CD8-positive, alpha-beta memory T cell (primary cell): ENCODE results near the gene MAX. TPM values are rescaled to one million over a fixed set of nuclear protein-coding genes. Genes with fewer than 3 reads are reported as not detected.

Experiments
- CTCF ChIA-PET: fragments of 350-600 bp; sonication (Branson Sonifier 250); formaldehyde crosslinking; loops from one replicate; lab custom pipeline; 2021; ENCODE audit warnings: antibody characterized with exemption; lab: Charles Lee
- POLR2A ChIA-PET: fragments of 350-600 bp; sonication (Branson Sonifier 250); formaldehyde crosslinking; loops from one replicate; lab custom pipeline; 2021; ENCODE audit warnings: antibody characterized with exemption; lab: Charles Lee
- DNase-seq, 5 donors: peaks; one replicate each; pipeline versions ENCODE4 v3.0.0 to v3.0.0-alpha.2; 2020 to 2022; ENCODE audit warnings: mixed read lengths in 1 of 5
- H3K27ac ChIP-seq: one replicate; pipeline ENCODE4 v1.7.0; 2013; ENCODE audit warnings: low read depth, mild to moderate bottlenecking, low read length, moderate library complexity
- H3K27me3 ChIP-seq: 2 replicates; pipeline ENCODE4 v1.7.0; 2013; ENCODE audit warnings: low read length, mild to moderate bottlenecking; ENCODE audit not compliant: insufficient read depth, poor library complexity, severe bottlenecking
- H3K36me3 ChIP-seq: 2 replicates; pipeline ENCODE4 v1.7.0; 2013; ENCODE audit warnings: mild to moderate bottlenecking, low read length, moderate library complexity; ENCODE audit not compliant: insufficient read depth
- H3K4me1 ChIP-seq: 2 replicates; pipeline ENCODE4 v1.7.0; 2013; ENCODE audit warnings: mild to moderate bottlenecking, low read length, moderate library complexity; ENCODE audit not compliant: insufficient read depth
- H3K4me3 ChIP-seq: 2 replicates; pipeline ENCODE4 v1.7.0; 2013; ENCODE audit warnings: mild to moderate bottlenecking, low read length
- H3K9me3 ChIP-seq: 2 replicates; pipeline ENCODE4 v1.7.0; 2013; ENCODE audit warnings: mild to moderate bottlenecking, low read length
- H3K27ac Mint-ChIP-seq, 8 donors: one replicate each; pipeline ENCODE4 v1.8.0; 2020 to 2021; ENCODE audit warnings: mixed read lengths in 8 of 8, mild to moderate bottlenecking in 6 of 8, inconsistent platforms in 3 of 8, moderate library complexity in 3 of 8
- H3K27me3 Mint-ChIP-seq, 2 donors: one replicate each; pipeline ENCODE4 v1.8.0; 2020 to 2021; ENCODE audit warnings: mixed read lengths in 2 of 2, mild to moderate bottlenecking in 1 of 2, moderate library complexity in 1 of 2
- H3K36me3 Mint-ChIP-seq, 3 donors: one replicate each; pipeline ENCODE4 v1.8.0; 2020 to 2021; ENCODE audit warnings: mixed read lengths in 3 of 3, inconsistent platforms in 1 of 3, mild to moderate bottlenecking in 1 of 3
- H3K4me1 Mint-ChIP-seq, 3 donors: one replicate each; pipeline ENCODE4 v1.8.0; 2020 to 2021; ENCODE audit warnings: mixed read lengths in 3 of 3, inconsistent platforms in 1 of 3, mild to moderate bottlenecking in 1 of 3
- H3K4me3 Mint-ChIP-seq, 7 donors: one replicate each; pipeline ENCODE4 v1.8.0; 2020 to 2021; ENCODE audit warnings: mixed read lengths in 7 of 7, mild to moderate bottlenecking in 6 of 7, moderate library complexity in 4 of 7, inconsistent platforms in 2 of 7
- H3K9me3 Mint-ChIP-seq, 5 donors: one replicate each; pipeline ENCODE4 v1.8.0; 2020 to 2022; ENCODE audit warnings: mixed read lengths in 5 of 5, mild to moderate bottlenecking in 3 of 5, moderate library complexity in 2 of 5, inconsistent platforms in 1 of 5
- polyA plus RNA-seq: library from polyadenylated mRNA; unstranded; fragments of 300-500 nt; fragmentation: Illumina TruSeq; gene quantifications from one replicate; pipeline ENCODE4 v1.2.3, GENCODE V29; 2021
- total RNA-seq, 2 experiments: library from RNA; stranded (reverse); gene quantifications; one replicate each; pipeline ENCODE4 v1.2.3, GENCODE V29; 2021

The MAX gene
- total and polyA plus RNA-seq, 3 experiments from 2014 or later, result 126 to 135 (median 127) TPM

- H3K4me1 Mint-ChIP-seq, result no peaks in the 10 kb centered on the region
- ChIA-PET POLR2A (no interaction called here), CTCF (no interaction called here)
- H3K4me3 Mint-ChIP-seq, result no peak overlapping the region
- H3K9me3 Mint-ChIP-seq, result no peaks in the 10 kb centered on the region
- Histone ChIP-seq H3K27me3 (no peaks in the 10 kb centered on the region), H3K4me1 (no peaks in the 10 kb centered on the region), H3K36me3 (no peaks in the 10 kb centered on the region), H3K9me3 (no peaks in the 10 kb centered on the region), H3K4me3 (no peak overlapping the region), H3K27ac (no peak overlapping the region)
- H3K36me3 Mint-ChIP-seq, result no peaks in the 10 kb centered on the region
- H3K27ac Mint-ChIP-seq, result no peak overlapping the region
- no peak for DNase-seq
- H3K27me3 Mint-ChIP-seq, result no peaks in the 10 kb centered on the region
Observed at GRCh38 chr14:65110525-65110924, 8.2 kb upstream of the MAX start.

- H3K9me3 ChIP-seq, result no peaks in the 10 kb centered on the region
- H3K9me3 Mint-ChIP-seq, result no peaks in the 10 kb centered on the region
- no peaks in the 10 kb centered on the region for H3K4me1 Mint-ChIP-seq
- peak overlapping the region in 1 of 7 donors; percentile 60 for H3K4me3 Mint-ChIP-seq
- H3K27me3 Mint-ChIP-seq, result peaks cover 0 to under 1% of the 10 kb centered on the region in 2 donors
- no peaks in the 10 kb centered on the region for H3K4me1 ChIP-seq
- POLR2A ChIA-PET, result no interaction called here
- no peak overlapping the region for H3K27ac Mint-ChIP-seq
- CTCF ChIA-PET, result no interaction called here
- no peaks in the 10 kb centered on the region for H3K27me3 ChIP-seq
- no peaks in the 10 kb centered on the region for H3K36me3 Mint-ChIP-seq
- no peak overlapping the region for H3K4me3 ChIP-seq
- H3K36me3 ChIP-seq, result no peaks in the 10 kb centered on the region
- H3K27ac ChIP-seq, result no peak overlapping the region
- DNase-seq, result no peak
Observed at GRCh38 chr14:65109357-65109756, 7.0 kb upstream of the MAX start.

GRCh38 chr14:65107200-65107599, 4.9 kb upstream of the MAX start:
- Histone ChIP-seq H3K4me3 (no peak overlapping the region), H3K9me3 (no peaks in the 10 kb centered on the region), H3K27me3 (no peaks in the 10 kb centered on the region), H3K36me3 (no peaks in the 10 kb centered on the region), H3K27ac (no peak overlapping the region), H3K4me1 (peaks cover 7% of the 10 kb centered on the region)
- Mint-ChIP-seq H3K27ac (no peak overlapping the region), H3K9me3 (no peaks in the 10 kb centered on the region), H3K4me3 (no peak overlapping the region), H3K27me3 (peaks cover 2 to 4% of the 10 kb centered on the region in 2 donors), H3K4me1 (peaks cover 6 to 10% (median 9%) of the 10 kb centered on the region in 3 donors), H3K36me3 (peaks cover 0 to 5% (median 0%) of the 10 kb centered on the region in 3 donors)
- DNase-seq, result no peak
- POLR2A ChIA-PET, result interaction anchor here (0.6 kb wide), 1 partner anchor 1274 kb away, joined by 4 read pairs; no protein-coding TSS in a partner anchor
- CTCF ChIA-PET, result no interaction called here

- ChIA-PET CTCF (interaction anchor here (1.2 kb wide), 1 partner anchor 12 kb away, joined by 7 read pairs; no protein-coding TSS in a partner anchor), POLR2A (no interaction called here)
Observed at GRCh38 chr14:65106736-65107135, 4.4 kb upstream of the MAX start.

GRCh38 chr14:65106316-65106715, 4.0 kb upstream of the MAX start:
- ChIA-PET POLR2A (no interaction called here), CTCF (interaction anchor here (1.2 kb wide), 1 partner anchor 12 kb away, joined by 7 read pairs; no protein-coding TSS in a partner anchor)
- no peaks in the 10 kb centered on the region for H3K36me3 ChIP-seq
- no peaks in the 10 kb centered on the region for H3K9me3 ChIP-seq
- Mint-ChIP-seq H3K27me3 (peaks cover 3 to 4% of the 10 kb centered on the region in 2 donors), H3K4me1 (peaks cover 7 to 11% (median 10%) of the 10 kb centered on the region in 3 donors), H3K4me3 (peak overlapping the region in 2 of 7 donors; percentile 19 to 25), H3K36me3 (peaks cover 0 to 7% (median 0%) of the 10 kb centered on the region in 3 donors), H3K9me3 (no peaks in the 10 kb centered on the region), H3K27ac (no peak overlapping the region)
- no peak overlapping the region for H3K4me3 ChIP-seq
- H3K4me1 ChIP-seq, result peaks cover 7% of the 10 kb centered on the region
- no peak for DNase-seq
- no peaks in the 10 kb centered on the region for H3K27me3 ChIP-seq
- no peak overlapping the region for H3K27ac ChIP-seq

More at GRCh38 chr14:65106736-65107135, 4.4 kb upstream of the MAX start:
- Mint-ChIP-seq H3K9me3 (no peaks in the 10 kb centered on the region), H3K36me3 (peaks cover 0 to 6% (median 0%) of the 10 kb centered on the region in 3 donors), H3K27me3 (peaks cover 3 to 4% of the 10 kb centered on the region in 2 donors), H3K4me1 (peaks cover 6 to 11% (median 9%) of the 10 kb centered on the region in 3 donors), H3K27ac (no peak overlapping the region), H3K4me3 (peak overlapping the region in 1 of 7 donors; percentile 19)
- Histone ChIP-seq H3K27me3 (no peaks in the 10 kb centered on the region), H3K36me3 (no peaks in the 10 kb centered on the region), H3K27ac (no peak overlapping the region), H3K4me3 (no peak overlapping the region), H3K9me3 (no peaks in the 10 kb centered on the region), H3K4me1 (peaks cover 7% of the 10 kb centered on the region)
- DNase-seq, result no peak

- DNase-seq, result no peak
- Histone ChIP-seq H3K4me3 (no peak overlapping the region), H3K9me3 (no peaks in the 10 kb centered on the region), H3K4me1 (peaks cover 21% of the 10 kb centered on the region), H3K27me3 (no peaks in the 10 kb centered on the region), H3K27ac (no peak overlapping the region), H3K36me3 (no peaks in the 10 kb centered on the region)
- POLR2A ChIA-PET, result no interaction called here
- H3K27ac Mint-ChIP-seq, result peak overlapping the region in 1 of 8 donors; percentile 15
- peaks cover 19 to 25% (median 25%) of the 10 kb centered on the region in 3 donors for H3K4me1 Mint-ChIP-seq
- CTCF ChIA-PET, result interaction anchor here (1.4 to 1.5 kb wide), 2 partner anchors 12 to 720 kb away, joined by 3 to 5 read pairs; no protein-coding TSS in a partner anchor
- H3K9me3 Mint-ChIP-seq, result no peaks in the 10 kb centered on the region
- H3K36me3 Mint-ChIP-seq, result peaks cover 0 to 19% (median 3%) of the 10 kb centered on the region in 3 donors
- H3K4me3 Mint-ChIP-seq, result peak overlapping the region in 1 of 7 donors; percentile 29
- H3K27me3 Mint-ChIP-seq, result peaks cover 3 to 4% of the 10 kb centered on the region in 2 donors
Observed at GRCh38 chr14:65104791-65105190, 2.5 kb upstream of the MAX start.

- H3K27ac ChIP-seq, result peak overlapping the region; percentile 19
- no peaks in the 10 kb centered on the region for H3K9me3 Mint-ChIP-seq
- peak overlapping the region; percentile 47 to 99 (median 80) for H3K27ac Mint-ChIP-seq
- DNase-seq, result peak in 1 of 5 donors; percentile 7
- no peaks in the 10 kb centered on the region for H3K36me3 ChIP-seq
- peaks cover 0 to 27% (median 4%) of the 10 kb centered on the region in 3 donors for H3K36me3 Mint-ChIP-seq
- CTCF ChIA-PET, result interaction anchor here (0.6 to 1.5 kb wide), 5 partner anchors 10 to 721 kb away, joined by 3 to 5 read pairs (median 3); no protein-coding TSS in a partner anchor
- POLR2A ChIA-PET, result interaction anchor here (1.0 to 1.4 kb wide), 3 partner anchors 116 to 312 kb away, joined by 3 to 10 read pairs (median 9); partner anchors contain the start of gene FNTB
- H3K4me1 ChIP-seq, result peaks cover 31% of the 10 kb centered on the region
- peak overlapping the region; percentile 85 for H3K4me3 ChIP-seq
- no peaks in the 10 kb centered on the region for H3K27me3 ChIP-seq
- peaks cover 3 to 4% of the 10 kb centered on the region in 2 donors for H3K27me3 Mint-ChIP-seq
- no peaks in the 10 kb centered on the region for H3K9me3 ChIP-seq
- H3K4me1 Mint-ChIP-seq, result peaks cover 32 to 41% (median 39%) of the 10 kb centered on the region in 3 donors
- peak overlapping the region; percentile 87 to 96 (median 92) for H3K4me3 Mint-ChIP-seq
Observed at GRCh38 chr14:65103150-65103760, 938 bp upstream of the MAX start.
